Cerebellar cortex (tissue), 1 donor: ENCODE data around the gene QPCTL.
"Not testable (repeated sequence)": the region's sequence is repeated elsewhere in the genome, so short reads cannot be mapped to it uniquely, and the experiment has no call there.

ENCODE experiments used
- DNase-seq: peaks from one replicate; pipeline ENCODE4 v3.0.0-alpha.2; 2015; ENCODE audit warnings: low spot score

The QPCTL gene

GRCh38 chr19:45676851-45677263 is 15.6 kb upstream of the QPCTL start:
- DNase-seq = no peak

GRCh38 chr19:45677351-45678230 is 14.9 kb upstream of the QPCTL start:
- peak; percentile 69 for DNase-seq

GRCh38 chr19:45681391-45682015 is 11.0 kb upstream of the QPCTL start:
- peak; percentile 87 for DNase-seq

GRCh38 chr19:45682117-45682516 is 10.3 kb upstream of the QPCTL start:
- DNase-seq = no peak

- no peak for DNase-seq
These were observed 9.6 kb upstream of the QPCTL start for GRCh38 chr19:45682908-45683307.

GRCh38 chr19:45685045-45685444 is 7.4 kb upstream of the QPCTL start:
- DNase-seq = not testable (repeated sequence)

- no peak for DNase-seq
These were observed 4.9 kb upstream of the QPCTL start for GRCh38 chr19:45687599-45687998.

- peak; percentile 95 for DNase-seq
These were observed 815 bp upstream of the QPCTL start, which contains the start of gene SNRPD2 for GRCh38 chr19:45691516-45692186. SNRPD2 (minus strand) TSS chr19:45691953; CDS start chr19:45691888, 65 bp downstream.

GRCh38 chr19:45693106-45693788 is 781 bp downstream of the QPCTL start:
- DNase-seq = peak; percentile 72

GRCh38 chr19:45701676-45702075 is 9.2 kb downstream of the QPCTL start:
- DNase-seq = no peak

GRCh38 chr19:45705115-45705514 is 12.6 kb downstream of the QPCTL start:
- DNase-seq = no peak

- DNase-seq = no peak
These were observed 13.4 kb downstream of the QPCTL start for GRCh38 chr19:45705710-45706415.

- no peak for DNase-seq
These were observed 18.1 kb downstream of the QPCTL start for GRCh38 chr19:45710356-45711130.

- no peak for DNase-seq
These were observed 19.6 kb downstream of the QPCTL start for GRCh38 chr19:45711851-45712698.

GRCh38 chr19:45712699-45713067 is 20.2 kb downstream of the QPCTL start:
- DNase-seq = no peak

GRCh38 chr19:45713141-45713540 is 20.7 kb downstream of the QPCTL start:
- DNase-seq = no peak

GRCh38 chr19:45715139-45715538 is 22.7 kb downstream of the QPCTL start:
- DNase-seq = no peak

- peak; percentile 46 for DNase-seq
These were observed 24.1 kb downstream of the QPCTL start for GRCh38 chr19:45716359-45717130.
